ENCODE results near the gene KRT86.
"Not testable (repeated sequence)": the region's sequence is repeated elsewhere in the genome, so short reads cannot be mapped to it uniquely, and the experiment has no call there.

Gene KRT86

GRCh38 chr12:52267699-52268098 is 6.7 kb upstream of the KRT86 start:
- no peak for DNase-seq (ENCODE audit: low read depth, low spot score)

GRCh38 chr12:52268212-52268611 is 6.2 kb upstream of the KRT86 start:
- DNase-seq (ENCODE audit: low read depth, low spot score), result no peak

- DNase-seq (ENCODE audit: low read depth, low spot score), result no peak
Measured at GRCh38 chr12:52270541-52271070, 3.8 kb upstream of the KRT86 start.

GRCh38 chr12:52271158-52271557 is 3.3 kb upstream of the KRT86 start:
- DNase-seq (ENCODE audit: low read depth, low spot score), result no peak

GRCh38 chr12:52275686-52276085 is 1.2 kb downstream of the KRT86 start:
- DNase-seq (ENCODE audit: low read depth, low spot score), result no peak

- DNase-seq (ENCODE audit: low read depth, low spot score), result no peak
Measured at GRCh38 chr12:52277486-52278245, 3.2 kb downstream of the KRT86 start.

- peak; percentile 31 for DNase-seq (ENCODE audit: low read depth, low spot score)
Measured at GRCh38 chr12:52278575-52279421, 4.4 kb downstream of the KRT86 start.

- no peak for DNase-seq (ENCODE audit: low read depth, low spot score)
Measured at GRCh38 chr12:52279422-52280318, 5.2 kb downstream of the KRT86 start.

- no peak for DNase-seq (ENCODE audit: low read depth, low spot score)
Measured at GRCh38 chr12:52280319-52280795, 5.9 kb downstream of the KRT86 start.

GRCh38 chr12:52280796-52281560 is 6.5 kb downstream of the KRT86 start:
- DNase-seq (ENCODE audit: low read depth, low spot score), result no peak

- DNase-seq (ENCODE audit: low read depth, low spot score), result no peak
Measured at GRCh38 chr12:52284562-52285171, 10.2 kb downstream of the KRT86 start.

- no peak for DNase-seq (ENCODE audit: low read depth, low spot score)
Measured at GRCh38 chr12:52285172-52285745, 10.8 kb downstream of the KRT86 start.

GRCh38 chr12:52285851-52286530 is 11.5 kb downstream of the KRT86 start:
- no peak for DNase-seq (ENCODE audit: low read depth, low spot score)

GRCh38 chr12:52286857-52287785 is 12.7 kb downstream of the KRT86 start:
- DNase-seq (ENCODE audit: low read depth, low spot score), result not testable (repeated sequence)

GRCh38 chr12:52287816-52288805 is 13.7 kb downstream of the KRT86 start:
- DNase-seq (ENCODE audit: low read depth, low spot score), result not testable (repeated sequence)

GRCh38 chr12:52290483-52291134 is 16.2 kb downstream of the KRT86 start:
- not testable (repeated sequence) for DNase-seq (ENCODE audit: low read depth, low spot score)
